ENCODE data around the gene PICALM. TPM values are rescaled to one million over a fixed set of nuclear protein-coding genes. Genes with fewer than 3 reads are reported as not detected.

Gene PICALM
- total and polyA plus RNA-seq, 9 of the 15 experiments (the other 6 are each of a cell fraction or from before 2014, with no cell fraction given), result 41.3 to 990 (median 309) TPM

DNA sequence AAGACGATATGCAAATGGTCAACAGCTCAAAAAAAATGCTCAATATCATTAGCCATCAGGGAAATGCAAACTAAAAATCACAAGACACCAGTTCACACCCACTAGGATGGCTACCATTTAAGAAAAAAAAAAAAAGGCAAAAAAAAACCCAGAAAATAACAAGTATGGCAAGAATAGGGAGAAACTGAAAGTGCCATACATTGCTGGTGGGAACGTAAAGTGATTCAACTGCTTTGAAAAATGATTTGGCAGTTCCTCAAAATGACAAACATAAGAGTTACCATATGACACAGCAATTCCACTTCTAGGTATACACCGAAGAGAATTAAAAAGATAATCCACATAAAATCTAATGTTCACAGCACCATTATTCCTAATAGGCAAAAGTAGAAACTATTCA, 47.5 kb downstream of the PICALM start (continued):
- TF ChIP-seq, protein P1, sequence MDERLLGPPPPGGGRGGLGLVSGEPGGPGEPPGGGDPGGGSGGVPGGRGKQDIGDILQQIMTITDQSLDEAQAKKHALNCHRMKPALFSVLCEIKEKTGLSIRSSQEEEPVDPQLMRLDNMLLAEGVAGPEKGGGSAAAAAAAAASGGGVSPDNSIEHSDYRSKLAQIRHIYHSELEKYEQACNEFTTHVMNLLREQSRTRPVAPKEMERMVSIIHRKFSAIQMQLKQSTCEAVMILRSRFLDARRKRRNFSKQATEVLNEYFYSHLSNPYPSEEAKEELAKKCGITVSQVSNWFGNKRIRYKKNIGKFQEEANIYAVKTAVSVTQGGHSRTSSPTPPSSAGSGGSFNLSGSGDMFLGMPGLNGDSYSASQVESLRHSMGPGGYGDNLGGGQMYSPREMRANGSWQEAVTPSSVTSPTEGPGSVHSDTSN (CRISPR knock-in tag; IDR thresholded peaks at IDR 0.05; ENCODE audit: low read depth), result no peak
- TF ChIP-seq, protein P1 (tag; conservative IDR thresholded peaks at IDR 0.05; ENCODE audit: low read depth), result peak; percentile 78
- no peak for TF ChIP-seq FOXP1 (CRISPR knock-in tag; IDR thresholded peaks at IDR 0.05)
- TF ChIP-seq MXI1 (IDR thresholded peaks at IDR 0.05; ENCODE audit: low read depth, low read length), result no peak
- peak; percentile 63; the same call in 1 of the 2 replicates for TF ChIP-seq SMARCE1 (IDR thresholded peaks at IDR 0.05)
- TF ChIP-seq HMGN3 (IDR thresholded peaks at IDR 0.05; ENCODE audit: borderline replicate concordance, extremely low read depth, insufficient read length, low read depth, low read length), result no peak
- no peak for TF ChIP-seq ESRRA (IDR thresholded peaks at IDR 0.05; ENCODE audit: borderline replicate concordance, low read depth)
- no peak for TF ChIP-seq ZNF263 (CRISPR knock-in tag; IDR thresholded peaks at IDR 0.05; ENCODE audit: borderline replicate concordance)
- TF ChIP-seq, protein P2, sequence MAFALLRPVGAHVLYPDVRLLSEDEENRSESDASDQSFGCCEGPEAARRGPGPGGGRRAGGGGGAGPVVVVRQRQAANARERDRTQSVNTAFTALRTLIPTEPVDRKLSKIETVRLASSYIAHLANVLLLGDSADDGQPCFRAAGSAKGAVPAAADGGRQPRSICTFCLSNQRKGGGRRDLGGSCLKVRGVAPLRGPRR (CRISPR knock-in tag; IDR thresholded peaks at IDR 0.05), result no peak
- TF ChIP-seq GTF2F1 (IDR thresholded peaks at IDR 0.05; ENCODE audit: low read depth, low read length), result no peak
- TF ChIP-seq TEAD2 (tag; IDR thresholded peaks at IDR 0.05), result no peak
- TF ChIP-seq ZC3H11A (IDR thresholded peaks at IDR 0.05; ENCODE audit: low read depth, low read length), result no peak
- peak; percentile 36; the same call in 1 of the 2 replicates for TF ChIP-seq JUND (IDR thresholded peaks at IDR 0.05; ENCODE audit: borderline replicate concordance, low read depth, low read length)
- TF ChIP-seq JUND (tag; IDR thresholded peaks at IDR 0.05; ENCODE audit: borderline replicate concordance, low read depth, low read length), result peak; percentile 46; the same call in 2 of the 3 replicates
- TF ChIP-seq NR4A1 (CRISPR knock-in tag; IDR thresholded peaks at IDR 0.05), result no peak
- TF ChIP-seq NR4A1 (tag; IDR thresholded peaks at IDR 0.05), result no peak

Data from K562 (cell line).